ENCODE results near the gene SHISA6.

SHISA6 gene

DNA sequence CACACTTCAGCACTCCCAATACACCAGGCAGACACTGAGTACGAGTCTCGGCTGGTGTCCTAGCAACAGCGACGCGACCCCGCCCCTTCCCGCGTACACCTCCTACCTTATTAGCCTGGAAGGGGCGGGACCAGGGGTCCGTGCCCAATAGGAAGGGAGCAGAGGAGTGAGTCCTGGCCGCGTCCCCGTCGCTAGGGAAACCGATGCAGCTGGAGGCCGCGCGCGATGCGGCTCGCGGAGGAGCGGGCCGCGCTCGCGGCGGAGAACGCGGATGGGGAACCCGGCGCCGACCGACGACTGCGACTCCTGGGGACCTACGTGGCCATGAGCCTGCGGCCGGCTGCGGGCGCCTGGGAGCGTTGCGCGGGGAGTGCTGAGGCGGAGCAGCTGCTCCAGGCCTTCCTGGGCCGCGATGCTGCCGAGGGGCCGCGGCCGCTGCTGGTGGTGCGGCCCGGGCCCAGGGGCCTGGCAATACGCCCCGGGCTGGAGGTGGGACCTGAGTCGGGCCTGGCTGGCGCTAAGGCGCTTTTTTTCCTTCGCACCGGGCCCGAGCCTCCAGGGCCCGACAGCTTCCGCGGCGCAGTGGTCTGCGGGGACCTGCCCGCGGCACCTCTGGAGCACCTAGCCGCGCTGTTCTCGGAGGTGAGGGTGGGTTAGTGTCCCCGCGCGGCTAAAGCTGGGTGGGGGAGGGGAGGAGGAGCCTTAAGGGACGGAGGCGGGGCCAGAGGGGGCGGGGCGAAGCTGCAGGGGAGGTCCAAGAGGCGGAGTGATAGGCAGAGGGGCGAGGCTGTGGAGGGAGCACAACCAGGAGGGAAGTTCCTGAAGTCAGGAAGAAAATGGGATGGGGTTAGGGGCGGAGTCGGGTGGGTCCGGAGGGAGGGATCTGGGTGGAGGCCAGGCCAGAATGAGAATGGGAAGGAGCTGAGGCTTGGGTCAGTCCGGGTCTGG is 357.5 kb downstream of the SHISA6 start, which contains the start of gene DNAH9:
Gene DNAH9 (plus strand): TSS at position 197 of the 948 bp plus-strand sequence. CDS start 29 bp downstream, at position 226.
- H3K36me3 ChIP-seq (ENCODE audit: control insufficient read depth in 1 of 2, insufficient read depth in 2 of 2, low read depth in 1 of 2, low read length in 2 of 2), result no peaks in the 10 kb centered on the region
- no peak within 1 kb of the TSS for H3K23ac ChIP-seq (ENCODE audit: low read length in 2 of 2)
- H3K18ac ChIP-seq (ENCODE audit: low read depth in 1 of 2, low read length in 2 of 2), result no peak within 1 kb of the TSS
- no peak within 1 kb of the TSS for H2AFZ ChIP-seq (ENCODE audit: low read depth, low read length)
- DNase-seq, result no peak
- H2BK120ac ChIP-seq (ENCODE audit: low read depth, low read length), result no peak within 1 kb of the TSS
- no peak within 1 kb of the TSS for H2AK5ac ChIP-seq (ENCODE audit: low read length, severe bottlenecking)
- no peak within 1 kb of the TSS for H2BK5ac ChIP-seq (ENCODE audit: low read depth, low read length, poor library complexity, severe bottlenecking)
- no peak within 1 kb of the TSS for H4K8ac ChIP-seq (ENCODE audit: low read length)
- H3K4me2 ChIP-seq (ENCODE audit: low read length, poor library complexity, severe bottlenecking), result peak within 1 kb of the TSS; percentile 68
- no peaks in the 10 kb centered on the region for H3K9me3 ChIP-seq (ENCODE audit: control insufficient read depth, low read length)
- no peak within 1 kb of the TSS for H3K4ac ChIP-seq (ENCODE audit: low read depth in 1 of 2, low read length in 2 of 2)
- no peak within 1 kb of the TSS for H4K91ac ChIP-seq (ENCODE audit: low read length)
- H3K14ac ChIP-seq (ENCODE audit: low read length in 2 of 2), result no peak within 1 kb of the TSS
- peaks cover 7% of the 10 kb centered on the region for H3K4me1 ChIP-seq (ENCODE audit: control insufficient read depth, insufficient read depth, low read depth, low read length)
- H3K27ac ChIP-seq (ENCODE audit: low read length, poor library complexity, severe bottlenecking), result no peak within 1 kb of the TSS
- H2BK15ac ChIP-seq (ENCODE audit: low read depth, poor library complexity, severe bottlenecking), result no peak within 1 kb of the TSS
- 2% methylated on average over 80 of the region's 84 CpGs for WGBS
- peak within 1 kb of the TSS; percentile 83 for H3K9ac ChIP-seq (ENCODE audit: low read length)
- H3K4me3 ChIP-seq (ENCODE audit: insufficient read depth in 1 of 2, low read depth in 1 of 2, low read length in 2 of 2), result peak within 1 kb of the TSS; percentile 52 to 72
- no peak within 1 kb of the TSS for H2BK12ac ChIP-seq (ENCODE audit: low read length in 2 of 2)
- H3K27me3 ChIP-seq (ENCODE audit: control insufficient read depth in 1 of 2, insufficient read depth in 1 of 2, low read length in 2 of 2), result peaks cover 14 to 16% of the 10 kb centered on the region in 2 experiments
- H3K79me1 ChIP-seq (replicated peaks; ENCODE audit: low read length, poor library complexity, severe bottlenecking), result no peaks in the 10 kb centered on the region

DNA sequence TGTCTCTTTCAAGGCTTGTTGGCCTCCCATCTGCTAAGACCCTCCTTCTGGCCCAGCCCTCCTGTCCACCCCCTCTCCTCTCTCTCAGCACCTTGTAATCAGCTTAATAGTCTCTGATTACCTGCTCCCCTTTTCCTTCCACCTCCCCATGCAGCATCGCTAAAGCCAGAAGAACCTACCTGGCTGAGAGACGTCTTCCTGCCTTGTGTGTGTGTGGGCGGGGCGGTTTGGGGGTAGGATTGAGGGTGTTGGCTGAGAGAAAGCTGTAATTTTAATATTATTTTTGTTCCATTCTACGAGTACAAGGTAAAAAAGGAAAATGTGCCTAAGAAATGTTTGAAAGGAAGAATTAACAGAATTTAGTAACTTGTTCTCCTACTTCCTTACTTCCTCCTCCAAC is 360.6 kb downstream of the SHISA6 start:
- H2BK5ac ChIP-seq (ENCODE audit: low read depth, low read length, poor library complexity, severe bottlenecking), result no peak overlapping the region
- no peak overlapping the region for H3K27ac ChIP-seq (ENCODE audit: low read length, poor library complexity, severe bottlenecking)
- H3K27me3 ChIP-seq (ENCODE audit: control insufficient read depth in 1 of 2, insufficient read depth in 1 of 2, low read length in 2 of 2), result peaks cover 14 to 16% of the 10 kb centered on the region in 2 experiments
- no peak overlapping the region for H3K18ac ChIP-seq (ENCODE audit: low read depth in 1 of 2, low read length in 2 of 2)
- no peak overlapping the region for H3K4me2 ChIP-seq (ENCODE audit: low read length, poor library complexity, severe bottlenecking)
- no peak overlapping the region for H3K4ac ChIP-seq (ENCODE audit: low read depth in 1 of 2, low read length in 2 of 2)
- H2AFZ ChIP-seq (ENCODE audit: low read depth, low read length), result no peak overlapping the region
- H3K79me1 ChIP-seq (replicated peaks; ENCODE audit: low read length, poor library complexity, severe bottlenecking), result no peaks in the 10 kb centered on the region
- H3K23ac ChIP-seq (ENCODE audit: low read length in 2 of 2), result no peak overlapping the region
- WGBS, result 77% methylated on average over 4 of the region's 5 CpGs
- no peaks in the 10 kb centered on the region for H3K9me3 ChIP-seq (ENCODE audit: control insufficient read depth, low read length)
- H2BK15ac ChIP-seq (ENCODE audit: low read depth, poor library complexity, severe bottlenecking), result no peak overlapping the region
- H3K9ac ChIP-seq (ENCODE audit: low read length), result no peak overlapping the region
- DNase-seq, result no peak
- no peak overlapping the region for H2BK120ac ChIP-seq (ENCODE audit: low read depth, low read length)
- no peak overlapping the region for H2BK12ac ChIP-seq (ENCODE audit: low read length in 2 of 2)
- no peak overlapping the region for H2AK5ac ChIP-seq (ENCODE audit: low read length, severe bottlenecking)
- H4K8ac ChIP-seq (ENCODE audit: low read length), result no peak overlapping the region
- H3K36me3 ChIP-seq (ENCODE audit: control insufficient read depth in 1 of 2, insufficient read depth in 2 of 2, low read depth in 1 of 2, low read length in 2 of 2), result no peaks in the 10 kb centered on the region
- H3K4me3 ChIP-seq (ENCODE audit: insufficient read depth in 1 of 2, low read depth in 1 of 2, low read length in 2 of 2), result no peak overlapping the region
- peaks cover 7% of the 10 kb centered on the region for H3K4me1 ChIP-seq (ENCODE audit: control insufficient read depth, insufficient read depth, low read depth, low read length)
- no peak overlapping the region for H4K91ac ChIP-seq (ENCODE audit: low read length)
- H3K14ac ChIP-seq (ENCODE audit: low read length in 2 of 2), result no peak overlapping the region

DNA sequence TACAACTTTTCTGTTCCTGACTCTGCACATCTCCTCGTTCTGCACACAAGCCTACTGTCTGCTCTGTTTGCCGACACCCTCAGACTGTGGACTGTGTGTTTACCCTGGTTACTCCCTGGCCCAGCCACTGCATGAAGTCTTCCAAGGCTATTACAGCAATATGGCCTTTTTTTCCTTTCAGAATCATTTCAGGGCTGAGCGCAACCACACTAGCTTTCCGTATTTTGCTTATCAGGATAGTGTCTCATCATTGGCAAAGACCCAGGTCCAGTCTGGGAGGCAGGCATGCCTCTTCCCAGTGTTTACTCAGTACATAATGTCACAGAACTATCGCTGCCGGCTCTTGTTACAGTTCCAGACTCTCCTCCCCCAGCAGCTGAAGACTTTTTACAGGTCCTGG is 367.4 kb downstream of the SHISA6 start:
- Histone ChIP-seq H3K9me3 (ENCODE audit: control insufficient read depth, low read length) (no peaks in the 10 kb centered on the region), H3K18ac (ENCODE audit: low read depth in 1 of 2, low read length in 2 of 2) (no peak overlapping the region), H2AFZ (ENCODE audit: low read depth, low read length) (no peak overlapping the region), H2BK5ac (ENCODE audit: low read depth, low read length, poor library complexity, severe bottlenecking) (no peak overlapping the region), H2AK5ac (ENCODE audit: low read length, severe bottlenecking) (no peak overlapping the region), H4K8ac (ENCODE audit: low read length) (no peak overlapping the region), H3K27ac (ENCODE audit: low read length, poor library complexity, severe bottlenecking) (no peak overlapping the region), H2BK15ac (ENCODE audit: low read depth, poor library complexity, severe bottlenecking) (no peak overlapping the region), H3K4ac (ENCODE audit: low read depth in 1 of 2, low read length in 2 of 2) (no peak overlapping the region), H3K4me1 (ENCODE audit: control insufficient read depth, insufficient read depth, low read depth, low read length) (no peaks in the 10 kb centered on the region), H3K9ac (ENCODE audit: low read length) (peak overlapping the region; percentile 0), H2BK12ac (ENCODE audit: low read length in 2 of 2) (no peak overlapping the region), H3K14ac (ENCODE audit: low read length in 2 of 2) (no peak overlapping the region), H3K27me3 (ENCODE audit: control insufficient read depth in 1 of 2, insufficient read depth in 1 of 2, low read length in 2 of 2) (no peaks in the 10 kb centered on the region), H3K4me3 (ENCODE audit: insufficient read depth in 1 of 2, low read depth in 1 of 2, low read length in 2 of 2) (no peak overlapping the region), H3K23ac (ENCODE audit: low read length in 2 of 2) (no peak overlapping the region), H3K36me3 (ENCODE audit: control insufficient read depth in 1 of 2, insufficient read depth in 2 of 2, low read depth in 1 of 2, low read length in 2 of 2) (no peaks in the 10 kb centered on the region), H2BK120ac (ENCODE audit: low read depth, low read length) (no peak overlapping the region), H4K91ac (ENCODE audit: low read length) (no peak overlapping the region), H3K79me1 (replicated peaks; ENCODE audit: low read length, poor library complexity, severe bottlenecking) (no peaks in the 10 kb centered on the region), H3K4me2 (ENCODE audit: low read length, poor library complexity, severe bottlenecking) (no peak overlapping the region)
- DNase-seq, result no peak
- 47% methylated on average over 5 of the region's 6 CpGs for WGBS

GRCh38 chr17:11610999-11611566 is 370.1 kb downstream of the SHISA6 start:
- H3K27ac ChIP-seq (ENCODE audit: low read length, poor library complexity, severe bottlenecking), result no peak overlapping the region
- H2BK12ac ChIP-seq (ENCODE audit: low read length in 2 of 2), result no peak overlapping the region
- H3K4ac ChIP-seq (ENCODE audit: low read depth in 1 of 2, low read length in 2 of 2), result no peak overlapping the region
- no peak for DNase-seq
- H2BK5ac ChIP-seq (ENCODE audit: low read depth, low read length, poor library complexity, severe bottlenecking), result no peak overlapping the region
- H2AFZ ChIP-seq (ENCODE audit: low read depth, low read length), result no peak overlapping the region
- H3K79me1 ChIP-seq (replicated peaks; ENCODE audit: low read length, poor library complexity, severe bottlenecking), result no peaks in the 10 kb centered on the region
- no peak overlapping the region for H2BK120ac ChIP-seq (ENCODE audit: low read depth, low read length)
- H4K8ac ChIP-seq (ENCODE audit: low read length), result no peak overlapping the region
- no peak overlapping the region for H2AK5ac ChIP-seq (ENCODE audit: low read length, severe bottlenecking)
- H3K4me1 ChIP-seq (ENCODE audit: control insufficient read depth, insufficient read depth, low read depth, low read length), result no peaks in the 10 kb centered on the region
- H3K18ac ChIP-seq (ENCODE audit: low read depth in 1 of 2, low read length in 2 of 2), result no peak overlapping the region
- no peaks in the 10 kb centered on the region for H3K27me3 ChIP-seq (ENCODE audit: control insufficient read depth in 1 of 2, insufficient read depth in 1 of 2, low read length in 2 of 2)
- H3K23ac ChIP-seq (ENCODE audit: low read length in 2 of 2), result no peak overlapping the region
- no peak overlapping the region for H3K14ac ChIP-seq (ENCODE audit: low read length in 2 of 2)
- no peak overlapping the region for H2BK15ac ChIP-seq (ENCODE audit: low read depth, poor library complexity, severe bottlenecking)
- WGBS, result 24% methylated on average over 6 of the region's 6 CpGs
- no peak overlapping the region for H3K4me2 ChIP-seq (ENCODE audit: low read length, poor library complexity, severe bottlenecking)
- H3K4me3 ChIP-seq (ENCODE audit: insufficient read depth in 1 of 2, low read depth in 1 of 2, low read length in 2 of 2), result no peak overlapping the region
- H4K91ac ChIP-seq (ENCODE audit: low read length), result no peak overlapping the region
- no peak overlapping the region for H3K9ac ChIP-seq (ENCODE audit: low read length)
- no peaks in the 10 kb centered on the region for H3K36me3 ChIP-seq (ENCODE audit: control insufficient read depth in 1 of 2, insufficient read depth in 2 of 2, low read depth in 1 of 2, low read length in 2 of 2)
- no peaks in the 10 kb centered on the region for H3K9me3 ChIP-seq (ENCODE audit: control insufficient read depth, low read length)
